Measurements from ENCODE around the gene SCLY.

SCLY gene

GRCh38 chr2:238077292-238077691, 16.5 kb downstream of the SCLY start:
- DNase-seq: no peak

GRCh38 chr2:238079874-238080327, 19.1 kb downstream of the SCLY start:
- no peak for DNase-seq

GRCh38 chr2:238080518-238080917, 19.7 kb downstream of the SCLY start:
- no peak for DNase-seq

- DNase-seq: no peak
Observed at GRCh38 chr2:238081150-238081549, 20.3 kb downstream of the SCLY start.

GRCh38 chr2:238081561-238081960, 20.8 kb downstream of the SCLY start:
- DNase-seq: no peak

- DNase-seq: no peak
Observed at GRCh38 chr2:238082151-238082550, 21.4 kb downstream of the SCLY start.

GRCh38 chr2:238082827-238083226, 22.0 kb downstream of the SCLY start:
- no peak for DNase-seq

GRCh38 chr2:238083919-238084318, 23.1 kb downstream of the SCLY start:
- no peak for DNase-seq

- no peak for DNase-seq
Observed at GRCh38 chr2:238084761-238085160, 24.0 kb downstream of the SCLY start.

GRCh38 chr2:238085899-238086298, 25.1 kb downstream of the SCLY start:
- DNase-seq: no peak

- no peak for DNase-seq
Observed at GRCh38 chr2:238087211-238087610, 26.4 kb downstream of the SCLY start.

GRCh38 chr2:238090887-238091286, 30.1 kb downstream of the SCLY start:
- no peak for DNase-seq

GRCh38 chr2:238091436-238092060, 30.7 kb downstream of the SCLY start:
- no peak for DNase-seq

- DNase-seq: no peak
Observed at GRCh38 chr2:238092486-238093035, 31.8 kb downstream of the SCLY start.

GRCh38 chr2:238093181-238094140, 32.7 kb downstream of the SCLY start:
- no peak for DNase-seq

- DNase-seq: no peak
Observed at GRCh38 chr2:238094438-238095022, 33.7 kb downstream of the SCLY start.

GRCh38 chr2:238095143-238095542, 34.3 kb downstream of the SCLY start:
- DNase-seq: no peak

GRCh38 chr2:238096311-238097011, 35.7 kb downstream of the SCLY start:
- DNase-seq: no peak

- no peak for DNase-seq
Observed at GRCh38 chr2:238097201-238097987, 36.6 kb downstream of the SCLY start.

GRCh38 chr2:238097988-238098871, 37.4 kb downstream of the SCLY start:
- DNase-seq: no peak

Data from right forelimb (tissue), 1 donor.